Endodermal cell (in vitro differentiated cells): Measurements from ENCODE around the gene PAXX. TPM values are rescaled to one million over a fixed set of nuclear protein-coding genes. Genes with fewer than 3 reads are reported as not detected.
"Not testable (repeated sequence)": the region's sequence is repeated elsewhere in the genome, so short reads cannot be mapped to it uniquely, and the experiment has no call there.

Experiments used
- DNase-seq: peaks from one replicate; pipeline ENCODE4 v3.0.0-alpha.2; 2017
- H3K27ac ChIP-seq: 2 replicates; pipeline ENCODE4 v1.5.1; 2013; ENCODE audit warnings: mild to moderate bottlenecking, low read depth, low read length, moderate library complexity
- H3K27me3 ChIP-seq: 2 replicates; pipeline ENCODE4 v1.6.1; 2013; ENCODE audit warnings: mild to moderate bottlenecking, low read length, moderate library complexity; ENCODE audit not compliant: insufficient read depth, control insufficient read depth, poor library complexity, severe bottlenecking
- H3K36me3 ChIP-seq: 2 replicates; pipeline ENCODE4 v1.7.0; 2013; ENCODE audit warnings: mild to moderate bottlenecking, low read length, moderate library complexity; ENCODE audit not compliant: control insufficient read depth, insufficient read depth
- H3K4me1 ChIP-seq: one replicate; pipeline ENCODE4 v1.7.0; 2013; ENCODE audit warnings: low read length; ENCODE audit not compliant: control insufficient read depth, insufficient read depth
- H3K4me3 ChIP-seq: 2 replicates; pipeline ENCODE4 v1.5.1; 2013; ENCODE audit warnings: mild to moderate bottlenecking, low read length, moderate library complexity
- H3K9ac ChIP-seq: 2 replicates; pipeline ENCODE4 v1.6.1; 2013; ENCODE audit warnings: mild to moderate bottlenecking, low read length, moderate library complexity; ENCODE audit not compliant: poor library complexity, severe bottlenecking; ENCODE audit errors: extremely low read depth
- H3K9me3 ChIP-seq: 2 replicates; pipeline ENCODE4 v1.6.1; 2013; ENCODE audit warnings: mild to moderate bottlenecking, low read length, moderate library complexity; ENCODE audit not compliant: control insufficient read depth
- H3K27ac Mint-ChIP-seq: 2 replicates; pipeline ENCODE4 v1.8.0; 2020; ENCODE audit warnings: mixed read lengths
- H3K27me3 Mint-ChIP-seq: 2 replicates; pipeline ENCODE4 v1.8.0; 2021; ENCODE audit warnings: mild to moderate bottlenecking, mixed read lengths; ENCODE audit not compliant: insufficient read depth
- H3K36me3 Mint-ChIP-seq: 2 replicates; pipeline ENCODE4 v1.8.0; 2020; ENCODE audit warnings: low read depth, mixed read lengths
- H3K4me1 Mint-ChIP-seq: 2 replicates; pipeline ENCODE4 v1.8.0; 2020; ENCODE audit warnings: mixed read lengths
- H3K4me3 Mint-ChIP-seq: 2 replicates; pipeline ENCODE4 v1.8.0; 2020; ENCODE audit warnings: mild to moderate bottlenecking, moderate library complexity, mixed read lengths
- H3K9me3 Mint-ChIP-seq: 2 replicates; pipeline ENCODE4 v1.8.0; 2020; ENCODE audit warnings: mild to moderate bottlenecking, mixed read lengths
- CTCF ChIP-seq: fragments of 200-600 bp; sonication (generic); conservative IDR thresholded peaks from 2 replicates; pipeline ENCODE4 v1.5.0; 2021; ENCODE audit warnings: antibody characterized with exemption, mild to moderate bottlenecking
- WGBS, 2 experiments: methylation state at CpG; one replicate each; pipeline versions ENCODE4 v1.1.5 to v1.1.7; 2013; ENCODE audit warnings: missing lambda C conversion rate in 2 of 2, mixed read lengths in 1 of 2; ENCODE audit not compliant: insufficient coverage in 1 of 2, insufficient read length in 1 of 2; 5-methylcytosine and 5-hydroxymethylcytosine counted together
- total RNA-seq, 2 donors: library from RNA; stranded (reverse); fragmentation: NEBNext Ultra II Directional in 1 of 2; extraction: Animal tissue kit (Norgen Biotek cat#: 25700) in 1 of 2; gene quantifications; 2 replicates in 1 of 2; 3 replicates in 1 of 2; pipeline ENCODE4 v1.2.1, GENCODE V29; 2021

PAXX gene
- total RNA-seq, 2 donors from 2014 or later: 58.3 to 66.7 TPM

GRCh38 chr9:137031904-137032640, 39.9 kb downstream of the PAXX start, which contains the start of gene FUT7:
TSS of gene FUT7 (minus strand) at chr9:137032088. CDS start at chr9:137031991, 97 bp downstream.
- Histone ChIP-seq H3K27me3 (peaks cover 16% of the 10 kb centered on the region), H3K4me3 (no peak within 1 kb of the TSS), H3K27ac (no peak within 1 kb of the TSS), H3K36me3 (no peaks in the 10 kb centered on the region), H3K4me1 (no peaks in the 10 kb centered on the region), H3K9me3 (no peaks in the 10 kb centered on the region), H3K9ac (no peak within 1 kb of the TSS)
- TF ChIP-seq CTCF: no peak
- DNase-seq: no peak
- no peak within 1 kb of the TSS for H3K4me3 Mint-ChIP-seq
- WGBS, 2 experiments: 86 to 90% methylated on average over 4 to 16 of the region's 16 CpGs
- peaks cover 13% of the 10 kb centered on the region for H3K27me3 Mint-ChIP-seq
- H3K36me3 Mint-ChIP-seq: no peaks in the 10 kb centered on the region
- no peaks in the 10 kb centered on the region for H3K9me3 Mint-ChIP-seq
- no peak within 1 kb of the TSS for H3K27ac Mint-ChIP-seq
- no peaks in the 10 kb centered on the region for H3K4me1 Mint-ChIP-seq

DNA sequence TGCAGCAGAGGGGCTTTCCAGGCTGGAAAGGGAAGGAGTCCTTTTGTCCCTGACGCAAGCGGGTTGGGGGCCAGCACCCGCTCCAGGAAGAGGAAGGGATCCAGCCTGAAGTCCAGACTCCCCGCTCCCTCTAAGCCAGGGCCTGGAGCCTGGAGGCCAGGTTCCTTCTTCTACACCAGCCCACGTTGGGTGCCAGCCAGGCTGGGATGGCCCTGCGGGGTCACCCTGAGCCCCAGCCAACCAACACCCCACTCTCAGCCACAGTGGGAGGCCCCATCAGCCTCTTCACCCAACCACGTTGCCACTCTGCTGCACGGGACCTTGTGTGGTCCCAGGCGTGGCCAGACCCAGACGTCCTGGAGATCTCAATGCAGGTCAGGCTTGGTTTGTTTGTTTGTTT, 40.6 kb downstream of the PAXX start:
- no peak for TF ChIP-seq CTCF
- Histone ChIP-seq H3K4me1 (no peaks in the 10 kb centered on the region), H3K27ac (no peak overlapping the region), H3K27me3 (peaks cover 12% of the 10 kb centered on the region), H3K9ac (no peak overlapping the region), H3K36me3 (no peaks in the 10 kb centered on the region), H3K4me3 (no peak overlapping the region), H3K9me3 (no peaks in the 10 kb centered on the region)
- WGBS, 2 experiments: 93 to 94% methylated on average over 5 to 10 of the region's 10 CpGs
- Mint-ChIP-seq H3K4me1 (no peaks in the 10 kb centered on the region), H3K9me3 (no peaks in the 10 kb centered on the region), H3K4me3 (no peak overlapping the region), H3K27me3 (peaks cover 10% of the 10 kb centered on the region), H3K27ac (no peak overlapping the region), H3K36me3 (peaks cover 4% of the 10 kb centered on the region)
- no peak for DNase-seq

DNA sequence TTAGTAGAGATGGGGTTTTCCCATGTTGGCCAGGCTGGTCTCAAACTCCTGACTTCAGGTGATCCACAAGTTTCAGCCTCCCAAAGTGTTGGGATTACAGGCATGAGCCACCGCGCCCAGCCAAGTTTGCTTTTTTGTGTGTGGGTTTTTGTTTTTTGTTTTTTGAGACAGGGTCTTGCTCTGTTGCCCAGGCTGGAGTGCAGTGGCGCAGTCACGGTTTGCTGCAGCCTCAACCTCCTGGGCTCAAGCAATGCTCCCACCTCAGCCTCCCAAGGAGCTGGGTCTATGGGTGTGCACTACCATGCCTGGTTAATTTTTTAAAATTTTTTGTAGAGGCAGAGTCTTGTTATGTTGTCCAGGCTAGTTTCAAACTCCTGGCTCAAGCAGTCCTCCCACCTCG, 41.3 kb downstream of the PAXX start:
- not testable (repeated sequence) for H3K27ac ChIP-seq, H3K36me3 ChIP-seq, H3K9me3 ChIP-seq, H3K27me3 Mint-ChIP-seq, H3K4me3 ChIP-seq, H3K9ac ChIP-seq, H3K4me3 Mint-ChIP-seq, H3K9me3 Mint-ChIP-seq, H3K27ac Mint-ChIP-seq, H3K4me1 ChIP-seq, H3K4me1 Mint-ChIP-seq, DNase-seq, H3K36me3 Mint-ChIP-seq
- 92 to 95% methylated on average over 3 to 5 of the region's 5 CpGs for WGBS, 2 experiments
- peaks cover 11% of the 10 kb centered on the region for H3K27me3 ChIP-seq
